WTC11 (cell line): ENCODE data around the gene STX5. TPM values are rescaled to one million over a fixed set of nuclear protein-coding genes. Genes with fewer than 3 reads are reported as not detected.
A peak's percentile ranks its signal among the peaks of the same experiment; 100 is the strongest.

Experiments
- ATAC-seq: fragments of 200-7000 bp; cut with Tn5 transposase; 2 replicates; pipeline ENCODE4 v1.10.0; 2021; ENCODE audit warnings: mild to moderate bottlenecking, moderate library complexity
- CTCF ChIA-PET: fragments of 300-600 bp; sonication (Branson Sonifier 250); formaldehyde crosslinking; loops from one replicate; lab custom pipeline; 2021; ENCODE audit warnings: antibody characterized with exemption; lab: Charles Lee
- POLR2A ChIA-PET: fragments of 350-600 bp; sonication (Branson Sonifier 250); formaldehyde crosslinking; loops from one replicate; lab custom pipeline; 2021; ENCODE audit warnings: antibody characterized with exemption; lab: Charles Lee
- DNase-seq: peaks from one replicate; pipeline ENCODE4 v3.0.0; 2021; ENCODE audit warnings: low spot score
- H3K27ac Mint-ChIP-seq: 2 replicates; pipeline ENCODE4 v1.8.0; 2021; ENCODE audit warnings: mixed read lengths
- H3K27me3 Mint-ChIP-seq: 2 replicates; pipeline ENCODE4 v1.8.0; 2021; ENCODE audit warnings: low read depth, mild to moderate bottlenecking, moderate library complexity, mixed read lengths
- H3K36me3 Mint-ChIP-seq: 2 replicates; pipeline ENCODE4 v1.8.0; 2021; ENCODE audit warnings: mixed read lengths
- H3K4me1 Mint-ChIP-seq: 2 replicates; pipeline ENCODE4 v1.8.0; 2022; ENCODE audit warnings: mixed read lengths
- H3K4me3 Mint-ChIP-seq: 2 replicates; pipeline ENCODE4 v1.8.0; 2021; ENCODE audit warnings: mild to moderate bottlenecking, moderate library complexity, mixed read lengths
- H3K9me3 Mint-ChIP-seq: 2 replicates; pipeline ENCODE4 v1.8.0; 2021; ENCODE audit warnings: mixed read lengths
- FOXP4 ChIP-seq: sonication (generic); formaldehyde crosslinking; IDR thresholded peaks from 2 replicates; pipeline ENCODE4 v1.8.0; 2022; ENCODE audit warnings: mild to moderate bottlenecking, missing genetic modification reagents
- HMGXB4 ChIP-seq: sonication (generic); formaldehyde crosslinking; IDR thresholded peaks from 2 replicates; pipeline ENCODE4 v1.8.1; 2023; ENCODE audit warnings: mild to moderate bottlenecking, moderate library complexity, missing genetic modification reagents
- PRDM15 ChIP-seq: sonication (generic); formaldehyde crosslinking; IDR thresholded peaks from 2 replicates; pipeline ENCODE4 v1.8.0; 2022; ENCODE audit warnings: missing genetic modification reagents
- SMAD3 ChIP-seq: sonication (generic); formaldehyde crosslinking; IDR thresholded peaks from 2 replicates; pipeline ENCODE4 v1.8.0; 2022; ENCODE audit warnings: missing genetic modification reagents, mild to moderate bottlenecking, borderline replicate concordance
- ZNF671 ChIP-seq: fragments of 250-450 bp; sonication (Bioruptor Pico); IDR thresholded peaks from 2 replicates; pipeline ENCODE4 v1.8.0; 2021; ENCODE audit warnings: mild to moderate bottlenecking
- total RNA-seq: library from RNA; stranded (reverse); gene quantifications from 3 replicates; pipeline ENCODE4 v1.2.3, GENCODE V29; 2021
- TF ChIP-seq, protein P1 (sequence below): sonication (generic); formaldehyde crosslinking; IDR thresholded peaks from 2 replicates; pipeline ENCODE4 v1.8.1; 2022; ENCODE audit warnings: mild to moderate bottlenecking, missing genetic modification reagents, moderate library complexity, borderline replicate concordance
- TF ChIP-seq, protein P2 (sequence below): sonication (generic); formaldehyde crosslinking; IDR thresholded peaks from 2 replicates; pipeline ENCODE4 v1.8.1; 2023; ENCODE audit warnings: mild to moderate bottlenecking, missing genetic modification reagents, borderline replicate concordance

Gene STX5
- total RNA-seq, 1 experiment from 2014 or later, result 30.2 TPM

- no peak for TF ChIP-seq HMGXB4
- TF ChIP-seq ZNF671, result no peak
- TF ChIP-seq SMAD3, result no peak
- no peak for TF ChIP-seq PRDM15 (CRISPR knock-in tag)
These were observed 3.5 kb upstream of the STX5 start (continued) for GRCh38 chr11:62835336-62835735.

- ChIA-PET POLR2A (interaction anchor here (0.5 to 2.4 kb wide), 24 partner anchors 9 to 316 kb away, joined by 3 to 35 read pairs (median 5); partner anchors contain the start of genes BSCL2, C11orf98, CSKMT and GNG3), CTCF (interaction anchor here (0.6 to 2.4 kb wide), 16 partner anchors 8 to 290 kb away, joined by 3 to 22 read pairs (median 4); partner anchors contain the start of genes HNRNPUL2, TAF6L and TMEM179B)
- H3K4me1 Mint-ChIP-seq, result peaks cover 19% of the 10 kb centered on the region
- TF ChIP-seq, protein P1, sequence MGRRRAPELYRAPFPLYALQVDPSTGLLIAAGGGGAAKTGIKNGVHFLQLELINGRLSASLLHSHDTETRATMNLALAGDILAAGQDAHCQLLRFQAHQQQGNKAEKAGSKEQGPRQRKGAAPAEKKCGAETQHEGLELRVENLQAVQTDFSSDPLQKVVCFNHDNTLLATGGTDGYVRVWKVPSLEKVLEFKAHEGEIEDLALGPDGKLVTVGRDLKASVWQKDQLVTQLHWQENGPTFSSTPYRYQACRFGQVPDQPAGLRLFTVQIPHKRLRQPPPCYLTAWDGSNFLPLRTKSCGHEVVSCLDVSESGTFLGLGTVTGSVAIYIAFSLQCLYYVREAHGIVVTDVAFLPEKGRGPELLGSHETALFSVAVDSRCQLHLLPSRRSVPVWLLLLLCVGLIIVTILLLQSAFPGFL (CRISPR knock-in tag), result no peak
- TF ChIP-seq FOXP4 (CRISPR knock-in tag), result peak; percentile 6; the same call in 1 of the 2 replicates
- peak within 1 kb of the TSS; percentile 100 for H3K27ac Mint-ChIP-seq
- no peaks in the 10 kb centered on the region for H3K27me3 Mint-ChIP-seq
- ATAC-seq (peak; percentile 1), DNase-seq (no peak)
- H3K36me3 Mint-ChIP-seq, result peaks cover 36% of the 10 kb centered on the region
- H3K4me3 Mint-ChIP-seq, result peak within 1 kb of the TSS; percentile 100
- H3K9me3 Mint-ChIP-seq, result no peaks in the 10 kb centered on the region
These were observed 734 bp upstream of the STX5 start, which contains the start of gene TEX54 for GRCh38 chr11:62832336-62833234. TSS of gene TEX54 (minus strand) at chr11:62832841.

GRCh38 chr11:62830904-62831519, 839 bp downstream of the STX5 start:
- H3K27ac Mint-ChIP-seq, result peak overlapping the region; percentile 100
- DNase-seq, result no peak

More at GRCh38 chr11:62830904-62831519, 839 bp downstream of the STX5 start:
- Mint-ChIP-seq H3K4me3 (peak overlapping the region; percentile 100), H3K36me3 (peaks cover 35% of the 10 kb centered on the region), H3K27me3 (no peaks in the 10 kb centered on the region), H3K4me1 (peaks cover 16% of the 10 kb centered on the region), H3K9me3 (no peaks in the 10 kb centered on the region)
- CTCF ChIA-PET, result interaction anchor here (0.6 to 2.4 kb wide), 10 partner anchors 10 to 288 kb away, joined by 3 to 22 read pairs (median 6); partner anchors contain the start of genes HNRNPUL2 and TMEM179B
- ATAC-seq, result peak; percentile 1
- peak; percentile 99 for TF ChIP-seq PRDM15 (CRISPR knock-in tag)
- TF ChIP-seq, protein P2, sequence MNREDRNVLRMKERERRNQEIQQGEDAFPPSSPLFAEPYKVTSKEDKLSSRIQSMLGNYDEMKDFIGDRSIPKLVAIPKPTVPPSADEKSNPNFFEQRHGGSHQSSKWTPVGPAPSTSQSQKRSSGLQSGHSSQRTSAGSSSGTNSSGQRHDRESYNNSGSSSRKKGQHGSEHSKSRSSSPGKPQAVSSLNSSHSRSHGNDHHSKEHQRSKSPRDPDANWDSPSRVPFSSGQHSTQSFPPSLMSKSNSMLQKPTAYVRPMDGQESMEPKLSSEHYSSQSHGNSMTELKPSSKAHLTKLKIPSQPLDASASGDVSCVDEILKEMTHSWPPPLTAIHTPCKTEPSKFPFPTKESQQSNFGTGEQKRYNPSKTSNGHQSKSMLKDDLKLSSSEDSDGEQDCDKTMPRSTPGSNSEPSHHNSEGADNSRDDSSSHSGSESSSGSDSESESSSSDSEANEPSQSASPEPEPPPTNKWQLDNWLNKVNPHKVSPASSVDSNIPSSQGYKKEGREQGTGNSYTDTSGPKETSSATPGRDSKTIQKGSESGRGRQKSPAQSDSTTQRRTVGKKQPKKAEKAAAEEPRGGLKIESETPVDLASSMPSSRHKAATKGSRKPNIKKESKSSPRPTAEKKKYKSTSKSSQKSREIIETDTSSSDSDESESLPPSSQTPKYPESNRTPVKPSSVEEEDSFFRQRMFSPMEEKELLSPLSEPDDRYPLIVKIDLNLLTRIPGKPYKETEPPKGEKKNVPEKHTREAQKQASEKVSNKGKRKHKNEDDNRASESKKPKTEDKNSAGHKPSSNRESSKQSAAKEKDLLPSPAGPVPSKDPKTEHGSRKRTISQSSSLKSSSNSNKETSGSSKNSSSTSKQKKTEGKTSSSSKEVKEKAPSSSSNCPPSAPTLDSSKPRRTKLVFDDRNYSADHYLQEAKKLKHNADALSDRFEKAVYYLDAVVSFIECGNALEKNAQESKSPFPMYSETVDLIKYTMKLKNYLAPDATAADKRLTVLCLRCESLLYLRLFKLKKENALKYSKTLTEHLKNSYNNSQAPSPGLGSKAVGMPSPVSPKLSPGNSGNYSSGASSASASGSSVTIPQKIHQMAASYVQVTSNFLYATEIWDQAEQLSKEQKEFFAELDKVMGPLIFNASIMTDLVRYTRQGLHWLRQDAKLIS (CRISPR knock-in tag), result no peak
- POLR2A ChIA-PET, result interaction anchor here (0.5 to 2.4 kb wide), 11 partner anchors 10 to 104 kb away, joined by 3 to 35 read pairs (median 5); partner anchors contain the start of genes HNRNPUL2, NXF1 and TTC9C
